Cardiac fibroblast (primary cell): ENCODE data around the gene RPS6KC1.
"Not testable (repeated sequence)": the region's sequence is repeated elsewhere in the genome, so short reads cannot be mapped to it uniquely, and the experiment has no call there.

ENCODE experiments used
- DNase-seq, 2 donors: peaks; one replicate each; pipeline versions ENCODE4 v3.0.0 to v3.0.0-alpha.2; 2010; ENCODE audit warnings: low read depth in 2 of 2
- H3K4me3 ChIP-seq, 2 donors: replicated peaks in 1 of 2; 1 replicate in 1 of 2; 2 replicates in 1 of 2; pipeline ENCODE4 v1.5.1; 2011; ENCODE audit warnings: low read depth in 2 of 2, low read length in 2 of 2, mild to moderate bottlenecking in 2 of 2, moderate library complexity in 1 of 2
- TF ChIP-seq, protein P1 (sequence below): IDR thresholded peaks from one replicate; pipeline ENCODE4 v1.5.1; 2011; ENCODE audit warnings: low read depth, mild to moderate bottlenecking, low read length, inconsistent platforms

Gene RPS6KC1

DNA sequence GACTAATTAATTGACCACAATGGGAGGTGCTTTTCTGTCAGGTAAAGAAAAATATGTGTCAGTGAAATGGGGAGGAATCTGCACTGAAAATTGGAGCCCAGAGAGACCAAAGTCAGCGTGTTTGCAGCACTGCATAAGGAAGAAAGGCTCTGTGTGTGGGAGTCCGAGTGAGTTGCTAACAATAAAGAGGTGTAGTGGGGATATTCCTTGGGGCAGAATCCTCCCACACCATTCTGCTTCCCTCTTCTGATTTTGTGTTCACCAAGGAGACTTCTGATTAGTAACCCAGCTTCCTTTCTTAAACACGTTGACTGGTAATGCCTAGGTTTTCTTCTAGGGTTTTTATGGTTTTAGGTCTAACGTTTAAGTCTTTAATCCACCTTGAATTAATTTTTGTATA is 240.5 kb downstream of the RPS6KC1 start:
- TF ChIP-seq, protein P1, sequence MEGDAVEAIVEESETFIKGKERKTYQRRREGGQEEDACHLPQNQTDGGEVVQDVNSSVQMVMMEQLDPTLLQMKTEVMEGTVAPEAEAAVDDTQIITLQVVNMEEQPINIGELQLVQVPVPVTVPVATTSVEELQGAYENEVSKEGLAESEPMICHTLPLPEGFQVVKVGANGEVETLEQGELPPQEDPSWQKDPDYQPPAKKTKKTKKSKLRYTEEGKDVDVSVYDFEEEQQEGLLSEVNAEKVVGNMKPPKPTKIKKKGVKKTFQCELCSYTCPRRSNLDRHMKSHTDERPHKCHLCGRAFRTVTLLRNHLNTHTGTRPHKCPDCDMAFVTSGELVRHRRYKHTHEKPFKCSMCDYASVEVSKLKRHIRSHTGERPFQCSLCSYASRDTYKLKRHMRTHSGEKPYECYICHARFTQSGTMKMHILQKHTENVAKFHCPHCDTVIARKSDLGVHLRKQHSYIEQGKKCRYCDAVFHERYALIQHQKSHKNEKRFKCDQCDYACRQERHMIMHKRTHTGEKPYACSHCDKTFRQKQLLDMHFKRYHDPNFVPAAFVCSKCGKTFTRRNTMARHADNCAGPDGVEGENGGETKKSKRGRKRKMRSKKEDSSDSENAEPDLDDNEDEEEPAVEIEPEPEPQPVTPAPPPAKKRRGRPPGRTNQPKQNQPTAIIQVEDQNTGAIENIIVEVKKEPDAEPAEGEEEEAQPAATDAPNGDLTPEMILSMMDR: no peak
- no peak for DNase-seq
- no peak overlapping the region for H3K4me3 ChIP-seq

DNA sequence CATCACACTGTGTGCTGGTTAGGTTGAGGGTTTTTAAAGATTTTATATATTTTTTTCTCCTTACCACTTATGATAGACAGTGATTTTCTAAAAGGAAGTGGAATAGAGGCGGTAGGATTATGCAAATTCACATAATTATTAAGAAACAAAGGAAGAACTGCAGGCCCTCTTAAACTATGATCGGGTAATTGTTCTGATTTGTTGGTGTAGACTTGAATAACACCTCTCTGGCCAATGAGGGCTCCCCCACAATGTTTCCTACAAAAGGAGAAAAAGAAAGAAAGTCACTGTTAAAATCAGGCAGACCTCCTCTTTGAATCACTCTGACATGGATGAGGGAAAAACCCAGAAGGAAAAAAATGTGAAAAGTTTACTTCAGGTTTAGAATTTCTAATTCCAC is 241.6 kb downstream of the RPS6KC1 start:
- TF ChIP-seq, protein P1: no peak
- no peak overlapping the region for H3K4me3 ChIP-seq
- DNase-seq: no peak

DNA sequence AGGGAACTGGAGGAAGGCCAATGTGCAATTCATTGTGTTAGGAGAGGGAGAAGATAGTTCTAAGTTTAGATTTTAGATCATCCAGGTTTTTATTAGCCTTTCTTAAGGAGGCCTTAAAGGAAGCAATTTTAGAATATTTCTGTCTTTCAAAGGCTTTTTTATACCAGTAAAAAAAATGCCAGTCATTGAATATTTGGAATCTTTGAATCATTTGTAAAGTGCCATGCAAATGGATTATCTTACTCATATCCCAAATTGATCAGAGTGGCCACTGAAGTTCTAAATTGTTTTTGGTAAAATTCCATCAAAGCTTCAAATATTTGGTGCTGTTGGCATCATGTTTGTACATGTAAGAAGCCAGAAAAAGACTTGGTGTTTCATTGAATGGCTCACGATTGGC is 244.8 kb downstream of the RPS6KC1 start:
- TF ChIP-seq, protein P1: no peak
- DNase-seq: no peak
- no peak overlapping the region for H3K4me3 ChIP-seq

DNA sequence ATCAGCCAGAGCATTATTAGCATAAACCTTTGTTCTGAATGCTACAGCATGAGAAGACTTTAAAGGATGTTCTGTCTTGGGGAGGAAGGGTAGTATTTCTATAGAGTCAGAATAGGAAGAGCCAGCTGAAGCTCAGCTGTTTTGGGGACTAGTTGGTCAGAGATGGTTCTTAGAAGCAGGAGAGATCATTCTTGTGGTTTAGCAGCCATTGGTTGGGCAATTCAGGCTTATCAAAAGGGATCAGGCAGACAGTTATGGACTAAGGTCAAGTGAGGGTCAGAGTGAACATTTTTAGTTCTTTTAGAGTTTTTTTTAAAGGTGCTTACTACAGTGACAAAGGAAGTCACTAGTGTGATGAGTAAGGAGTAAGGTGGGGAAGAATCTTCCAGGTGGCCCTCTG is 245.5 kb downstream of the RPS6KC1 start:
- DNase-seq: peak in 1 of 2 donors; percentile 9
- no peak overlapping the region for H3K4me3 ChIP-seq
- TF ChIP-seq, protein P1: no peak

DNA sequence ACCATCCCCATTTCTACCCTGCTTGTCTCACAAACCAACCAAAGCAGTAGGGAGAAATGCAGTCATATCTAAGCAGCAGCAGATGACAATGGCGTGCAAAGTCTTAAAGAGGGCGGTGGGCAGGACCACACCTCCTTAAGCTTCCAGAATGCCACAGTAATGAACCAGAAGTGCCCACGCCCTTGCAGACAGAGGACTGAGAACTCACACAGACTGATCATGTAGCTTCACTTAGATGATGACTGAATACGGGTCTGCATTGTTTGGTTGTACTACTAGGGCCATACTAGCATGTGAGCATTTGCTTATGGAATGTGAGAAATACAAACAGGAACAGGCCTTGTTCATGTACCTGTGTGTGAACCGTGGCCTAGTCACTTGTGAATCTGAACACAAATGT is 246.0 kb downstream of the RPS6KC1 start:
- no peak overlapping the region for H3K4me3 ChIP-seq
- DNase-seq: no peak
- TF ChIP-seq, protein P1: no peak

DNA sequence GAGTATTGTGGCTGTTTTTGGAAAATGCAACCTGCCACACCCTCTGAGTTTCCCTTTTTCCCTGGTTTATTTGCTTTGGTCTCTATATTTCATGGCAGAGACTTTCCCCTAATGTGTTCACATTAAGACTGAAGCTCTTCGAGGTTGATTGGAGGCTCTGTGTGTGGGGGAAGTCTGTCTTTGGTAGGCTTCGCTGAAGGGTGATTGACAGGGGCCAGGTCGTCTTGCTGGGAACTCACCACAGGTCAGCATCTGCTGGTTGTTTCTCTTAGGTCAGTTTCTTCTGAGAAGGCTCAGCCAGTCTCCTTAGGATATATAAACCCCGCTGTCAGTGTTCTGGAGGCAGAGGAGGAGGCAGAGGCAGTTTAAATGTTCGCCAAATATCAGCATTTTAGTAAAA is 249.4 kb downstream of the RPS6KC1 start:
- TF ChIP-seq, protein P1: no peak
- H3K4me3 ChIP-seq: no peak overlapping the region
- no peak for DNase-seq

DNA sequence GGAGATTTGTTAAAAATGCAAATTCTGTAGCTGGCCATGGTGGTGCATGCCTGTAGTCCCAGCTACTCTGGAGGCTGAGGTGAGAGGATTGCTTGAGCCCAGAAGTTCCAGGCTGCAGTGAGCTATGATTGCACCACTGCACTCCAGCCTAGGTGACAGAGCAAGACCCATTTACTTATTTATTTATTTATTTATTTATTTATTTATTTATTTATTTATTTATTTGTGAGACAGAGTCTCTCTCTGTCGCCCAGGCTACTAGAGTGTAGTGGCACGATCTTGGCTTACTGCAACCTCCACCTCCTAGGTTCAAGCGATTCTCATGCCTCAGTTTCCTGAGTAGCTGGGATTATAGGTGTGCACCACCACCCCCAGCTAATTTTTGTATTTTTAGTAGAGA is 250.5 kb downstream of the RPS6KC1 start:
- not testable (repeated sequence) for H3K4me3 ChIP-seq, DNase-seq
